Measurements from ENCODE around the gene MARCHF3.
"Not testable (repeated sequence)": the region's sequence is repeated elsewhere in the genome, so short reads cannot be mapped to it uniquely, and the experiment has no call there.

Gene MARCHF3

GRCh38 chr5:127013407-127013806 is 17.0 kb downstream of the MARCHF3 start:
- in situ Hi-C loops (cut with MboI; ENCODE audit: low sequenced_read_pairs): no loop called here

- in situ Hi-C loops (cut with MboI; ENCODE audit: low sequenced_read_pairs): no loop called here
These were observed 17.4 kb downstream of the MARCHF3 start for GRCh38 chr5:127012916-127013315.

- in situ Hi-C loops (cut with MboI; ENCODE audit: low sequenced_read_pairs): no loop called here
These were observed 18.3 kb downstream of the MARCHF3 start for GRCh38 chr5:127011961-127012644.

DNA sequence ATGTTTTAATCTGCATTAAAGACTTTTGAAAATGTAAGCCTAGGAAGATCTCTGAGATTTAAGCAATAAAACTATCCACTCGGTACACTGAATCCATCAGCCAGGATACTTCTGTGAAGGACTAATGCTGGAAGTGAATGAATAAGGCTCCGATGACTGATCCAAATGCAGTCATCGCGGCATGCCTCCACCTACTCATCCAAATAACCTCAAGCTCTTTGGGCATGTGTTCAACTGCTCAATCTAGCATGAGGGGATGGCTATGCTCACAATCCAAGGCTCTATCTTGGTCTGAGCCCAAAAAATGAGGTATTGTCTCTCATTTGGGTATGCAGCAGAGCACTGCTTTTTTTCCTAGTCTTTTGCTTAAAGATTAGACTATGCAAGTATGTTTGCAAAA is 19.2 kb downstream of the MARCHF3 start:
- in situ Hi-C loops (cut with MboI; ENCODE audit: low sequenced_read_pairs): no loop called here

- in situ Hi-C loops (cut with MboI; ENCODE audit: low sequenced_read_pairs): no loop called here
These were observed 20.0 kb downstream of the MARCHF3 start for GRCh38 chr5:127010362-127010761.

DNA sequence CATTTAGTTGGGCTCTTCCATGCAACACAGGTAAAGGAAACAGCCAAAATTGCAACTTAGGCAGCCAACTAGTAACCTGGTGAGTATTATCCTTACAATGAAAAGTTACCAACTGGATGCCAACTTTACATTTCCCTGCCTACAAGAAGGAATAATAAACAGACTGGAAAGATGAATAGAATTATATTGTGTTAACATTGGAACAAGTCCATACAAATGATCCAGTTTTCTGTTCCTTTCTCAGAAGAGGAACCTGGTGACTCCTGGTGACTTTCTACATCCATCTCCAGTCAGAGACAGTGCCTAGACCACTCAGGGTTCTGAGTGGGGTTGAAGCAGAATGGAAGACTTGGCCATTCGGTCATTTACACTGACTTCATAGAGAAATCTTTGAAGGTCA is 20.6 kb downstream of the MARCHF3 start:
- in situ Hi-C loops (cut with MboI; ENCODE audit: low sequenced_read_pairs): no loop called here

DNA sequence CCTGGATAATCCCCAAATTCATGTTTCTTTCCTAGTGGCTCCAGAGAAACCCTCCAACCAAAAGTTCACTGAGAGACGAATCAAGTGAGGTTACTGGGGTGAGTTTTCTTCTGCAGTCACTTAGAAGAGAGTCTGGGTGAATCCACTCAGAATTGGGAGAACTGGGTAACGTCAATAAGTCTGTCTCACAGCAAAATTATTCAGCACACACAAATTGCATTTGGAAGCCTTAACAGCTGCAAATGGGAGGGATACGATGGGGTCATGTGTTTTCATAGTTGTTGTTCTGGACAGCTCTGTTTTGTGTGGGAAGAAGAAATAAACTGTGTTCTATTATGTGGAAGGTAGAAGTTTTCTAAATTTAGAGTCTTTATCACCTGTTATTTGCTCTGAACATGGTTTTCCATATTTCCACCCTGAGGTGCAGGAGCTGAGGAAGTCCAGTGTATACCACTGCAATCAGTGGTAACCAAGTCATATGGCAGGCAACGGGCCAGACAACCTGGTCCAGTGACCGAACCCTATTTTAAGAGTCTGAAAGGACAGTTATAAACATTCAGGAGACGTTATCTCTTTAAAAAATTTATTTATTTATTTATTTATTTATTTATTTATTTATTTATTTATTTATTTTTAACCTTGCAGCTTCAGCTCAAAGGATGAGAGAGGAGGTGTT is 21.9 kb downstream of the MARCHF3 start:
- in situ Hi-C loops (cut with MboI; ENCODE audit: low sequenced_read_pairs): no loop called here

GRCh38 chr5:127007522-127007921 is 22.8 kb downstream of the MARCHF3 start:
- in situ Hi-C loops (cut with MboI; ENCODE audit: low sequenced_read_pairs): no loop called here

DNA sequence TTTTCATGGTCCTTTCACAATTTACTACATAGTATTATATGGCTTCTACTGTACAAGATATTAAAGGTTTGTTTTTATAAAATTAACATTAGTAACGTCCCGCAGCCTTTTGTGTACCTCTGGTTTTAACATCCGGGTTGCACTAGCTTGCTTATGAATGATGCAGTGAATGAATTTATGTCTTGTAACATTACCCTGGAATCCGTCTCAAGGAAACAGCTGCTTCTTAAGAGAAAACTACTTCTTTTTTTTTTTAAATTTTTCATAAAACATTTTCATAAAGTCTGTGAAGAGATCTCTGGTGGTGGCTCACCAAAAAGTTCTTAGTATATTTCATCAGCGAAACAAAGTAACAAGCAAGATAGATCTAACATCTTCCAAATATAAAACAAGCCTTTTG is 23.6 kb downstream of the MARCHF3 start:
- in situ Hi-C loops (cut with MboI; ENCODE audit: low sequenced_read_pairs): no loop called here

- in situ Hi-C loops (cut with MboI; ENCODE audit: low sequenced_read_pairs): not testable (repeated sequence)
These were observed 25.1 kb downstream of the MARCHF3 start for GRCh38 chr5:127005282-127005681.

GRCh38 chr5:127004721-127005120 is 25.6 kb downstream of the MARCHF3 start:
- in situ Hi-C loops (cut with MboI; ENCODE audit: low sequenced_read_pairs): no loop called here

- in situ Hi-C loops (cut with MboI; ENCODE audit: low sequenced_read_pairs): no loop called here
These were observed 26.4 kb downstream of the MARCHF3 start for GRCh38 chr5:127003798-127004495.

DNA sequence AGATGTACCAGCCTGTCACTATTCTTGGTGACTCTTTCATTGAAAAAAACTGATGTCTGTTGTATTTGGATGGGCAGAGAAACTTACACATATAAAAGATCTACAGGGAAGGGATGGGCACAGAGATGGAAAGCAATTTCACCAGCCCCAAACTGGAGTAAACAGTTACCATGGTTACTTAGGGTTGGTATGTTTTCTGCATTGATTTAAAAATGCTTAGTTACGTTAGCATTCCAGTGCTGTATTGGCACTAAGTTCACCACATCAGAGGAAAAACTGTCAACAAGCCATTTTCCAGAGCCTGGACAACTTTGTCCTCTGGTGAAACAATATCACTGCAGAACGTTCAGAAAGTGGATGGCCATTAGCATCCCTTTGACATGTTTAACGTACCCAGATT is 28.0 kb downstream of the MARCHF3 start:
- in situ Hi-C loops (cut with MboI; ENCODE audit: low sequenced_read_pairs): no loop called here

- in situ Hi-C loops (cut with MboI; ENCODE audit: low sequenced_read_pairs): no loop called here
These were observed 28.6 kb downstream of the MARCHF3 start for GRCh38 chr5:127001621-127002296.

DNA sequence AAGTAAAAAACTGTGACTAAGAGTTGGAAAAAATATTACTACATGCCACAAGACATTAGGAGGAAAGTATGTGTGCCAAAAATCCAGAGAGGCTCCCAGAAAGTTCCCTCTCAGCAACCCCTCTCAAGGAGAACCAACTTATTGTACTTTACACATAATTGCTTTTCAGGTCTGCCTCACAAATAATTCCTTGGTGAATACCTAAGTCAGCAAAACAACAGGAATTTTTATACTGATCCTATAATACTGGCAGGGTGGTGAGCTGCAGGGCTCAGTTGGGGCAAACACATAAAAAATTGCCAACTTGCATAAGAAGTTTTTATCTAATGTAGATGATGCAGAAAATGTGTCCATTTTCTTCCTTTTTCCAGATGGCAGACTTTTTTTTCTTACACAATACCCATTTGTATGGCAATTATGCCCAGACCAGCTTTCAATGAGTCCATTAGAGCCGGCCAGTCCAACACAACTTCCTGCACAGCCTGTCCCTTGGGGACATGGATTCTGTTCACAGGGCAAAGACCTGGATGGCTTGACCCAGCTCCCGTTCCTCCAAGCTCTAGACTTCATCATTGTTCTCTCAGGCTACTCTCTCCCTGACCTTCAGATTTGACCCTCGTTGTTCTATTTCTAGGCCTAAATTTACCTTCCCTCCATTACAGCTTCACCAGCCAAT is 31.3 kb downstream of the MARCHF3 start:
- in situ Hi-C loops (cut with MboI; ENCODE audit: low sequenced_read_pairs): no loop called here

DNA sequence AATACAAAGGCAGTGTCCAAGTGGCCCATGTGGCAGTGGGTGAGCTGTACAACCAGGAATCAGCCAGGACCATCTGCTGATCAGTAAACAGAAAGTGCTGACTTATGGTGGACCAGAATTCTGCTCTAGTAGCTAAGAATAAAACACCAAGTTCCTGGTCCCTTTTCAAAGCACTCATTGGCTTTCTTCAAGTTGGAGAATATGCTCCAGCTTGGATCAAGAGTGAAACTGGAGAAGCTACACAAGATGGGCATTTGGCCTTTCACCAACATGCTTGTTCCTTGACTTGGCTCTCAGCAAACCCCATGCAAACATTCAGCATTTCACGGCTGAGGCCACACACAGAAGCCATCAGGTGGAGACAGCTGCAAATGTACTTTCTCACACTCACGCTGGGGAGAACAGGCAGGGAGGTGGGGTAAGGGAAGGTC is 32.1 kb downstream of the MARCHF3 start:
- in situ Hi-C loops (cut with MboI; ENCODE audit: low sequenced_read_pairs): no loop called here

DNA sequence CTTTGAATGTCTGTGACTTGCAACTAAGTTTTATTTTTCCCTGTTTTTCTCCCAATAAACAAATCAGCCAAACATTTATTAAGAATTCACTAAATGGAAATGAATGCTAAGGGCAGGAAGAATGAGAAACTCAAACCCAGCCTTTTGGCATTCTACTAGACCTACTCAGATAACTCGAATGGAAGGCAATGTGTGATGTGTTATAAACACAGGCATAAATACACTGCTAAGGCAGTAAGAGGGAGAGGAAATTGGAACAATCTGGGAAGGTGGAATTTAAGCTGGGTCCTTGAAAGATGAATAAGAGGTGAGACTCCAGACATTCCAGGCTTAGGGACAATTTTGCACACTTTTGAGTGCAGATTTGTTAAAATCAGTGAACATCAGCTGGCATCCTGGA is 34.7 kb downstream of the MARCHF3 start:
- in situ Hi-C loops (cut with MboI; ENCODE audit: low sequenced_read_pairs): no loop called here

DNA sequence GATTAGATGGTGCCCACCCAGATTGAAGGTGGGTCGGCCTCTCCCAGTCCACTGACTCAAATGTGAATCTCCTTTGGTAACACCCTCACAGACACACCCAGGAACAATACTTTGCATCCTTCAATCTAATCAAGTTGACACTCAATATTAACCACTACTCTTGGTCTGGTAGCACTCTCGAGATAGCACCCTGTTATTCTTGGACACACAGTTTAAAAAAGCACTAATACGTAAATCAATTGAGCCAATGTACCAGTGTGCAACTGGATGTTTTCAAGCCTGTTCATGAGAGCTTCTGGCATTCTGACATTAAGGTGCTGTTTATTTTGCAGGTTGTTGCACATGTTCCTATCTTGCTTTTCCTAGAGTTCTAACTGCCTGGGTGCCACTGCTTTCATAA is 35.3 kb downstream of the MARCHF3 start:
- in situ Hi-C loops (cut with MboI; ENCODE audit: low sequenced_read_pairs): no loop called here

- in situ Hi-C loops (cut with MboI; ENCODE audit: low sequenced_read_pairs): no loop called here
These were observed 35.9 kb downstream of the MARCHF3 start for GRCh38 chr5:126994485-126994884.

DNA sequence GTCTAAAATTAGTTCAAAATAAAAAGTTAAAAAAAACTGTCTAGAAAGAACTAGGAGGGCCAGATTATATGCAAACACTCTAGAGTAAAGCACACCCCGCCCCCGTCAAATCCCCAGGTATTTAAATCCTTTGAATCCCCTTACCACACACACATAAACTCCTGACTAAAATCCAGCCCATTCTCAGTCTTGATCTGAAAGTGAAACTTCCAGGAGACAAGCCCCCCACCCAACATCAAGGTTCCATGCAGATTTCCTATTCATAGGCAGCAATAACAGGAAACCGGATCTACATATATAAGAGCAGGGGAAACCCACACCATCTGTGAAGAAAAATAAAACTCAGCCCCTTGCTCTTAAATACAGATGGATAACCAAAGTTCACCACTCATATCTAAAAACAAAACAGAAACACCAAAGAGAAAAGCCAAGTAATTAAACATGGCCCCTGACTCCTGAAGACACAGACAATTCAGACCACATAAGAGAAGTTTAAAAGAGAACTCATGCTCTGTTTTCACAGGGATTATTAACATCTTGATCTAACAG is 42.3 kb downstream of the MARCHF3 start:
- in situ Hi-C loops (cut with MboI; ENCODE audit: low sequenced_read_pairs): no loop called here

All from HL-60/S4 treated with phorbol 12-myristate 13-acetate at 8.2 ng/mL for 4 days and 3 days (cell line).